Chondrocyte (in vitro differentiated cells): ENCODE results near the gene PAX4. TPM values are rescaled to one million over a fixed set of nuclear protein-coding genes. Genes with fewer than 3 reads are reported as not detected.

Experiments used
- DNase-seq: peaks from one replicate; pipeline ENCODE4 v3.0.0; 2021; ENCODE audit warnings: mixed read lengths, low spot score
- H3K27ac Mint-ChIP-seq: one replicate; pipeline ENCODE4 v1.8.0; 2021; ENCODE audit warnings: mild to moderate bottlenecking, moderate library complexity, mixed read lengths; ENCODE audit not compliant: unreplicated experiment
- H3K27me3 Mint-ChIP-seq: 2 replicates; pipeline ENCODE4 v1.8.0; 2021; ENCODE audit warnings: low read depth, mixed read lengths
- H3K36me3 Mint-ChIP-seq: 2 replicates; pipeline ENCODE4 v1.8.0; 2021; ENCODE audit warnings: low read depth, mixed read lengths
- H3K4me1 Mint-ChIP-seq: 2 replicates; pipeline ENCODE4 v1.8.0; 2021; ENCODE audit warnings: low read depth, mild to moderate bottlenecking, mixed read lengths
- H3K4me3 Mint-ChIP-seq: one replicate; pipeline ENCODE4 v1.8.0; 2021; ENCODE audit warnings: mild to moderate bottlenecking, moderate library complexity, mixed read lengths; ENCODE audit not compliant: unreplicated experiment
- H3K9me3 Mint-ChIP-seq: 2 replicates; pipeline ENCODE4 v1.8.0; 2021; ENCODE audit warnings: low read depth, mixed read lengths
- CTCF ChIP-seq: fragments of 200-600 bp; sonication (generic); IDR thresholded peaks from 2 replicates; pipeline ENCODE4 v1.5.0; 2021; ENCODE audit warnings: antibody characterized with exemption, mild to moderate bottlenecking, moderate library complexity
- total RNA-seq: library from RNA; stranded (reverse); gene quantifications from 3 replicates; pipeline ENCODE4 v1.2.1, GENCODE V29; 2021

The PAX4 gene
- total RNA-seq, 1 donor from 2014 or later = not detected

- Mint-ChIP-seq H3K4me3 (no peak overlapping the region), H3K27me3 (peaks cover 22% of the 10 kb centered on the region), H3K9me3 (peaks cover 12% of the 10 kb centered on the region), H3K4me1 (no peaks in the 10 kb centered on the region), H3K36me3 (peaks cover 2% of the 10 kb centered on the region), H3K27ac (no peak overlapping the region)
- no peak for TF ChIP-seq CTCF
- DNase-seq = no peak
Measured at GRCh38 chr7:127600885-127601284, 17.1 kb downstream of the PAX4 start.

- peak; percentile 36 for TF ChIP-seq CTCF
- no peak for DNase-seq
- H3K27me3 Mint-ChIP-seq = peaks cover 25% of the 10 kb centered on the region
Measured at GRCh38 chr7:127598318-127598717, 19.6 kb downstream of the PAX4 start.

GRCh38 chr7:127595737-127596136 is 22.2 kb downstream of the PAX4 start:
- H3K27me3 Mint-ChIP-seq = peaks cover 16% of the 10 kb centered on the region

More at GRCh38 chr7:127598318-127598717, 19.6 kb downstream of the PAX4 start:
- Mint-ChIP-seq H3K4me3 (no peak overlapping the region), H3K36me3 (no peaks in the 10 kb centered on the region), H3K4me1 (no peaks in the 10 kb centered on the region), H3K27ac (no peak overlapping the region), H3K9me3 (no peaks in the 10 kb centered on the region)

GRCh38 chr7:127594490-127594889 is 23.5 kb downstream of the PAX4 start:
- Mint-ChIP-seq H3K27ac (no peak overlapping the region), H3K36me3 (peaks cover 12% of the 10 kb centered on the region), H3K4me1 (peaks cover 6% of the 10 kb centered on the region), H3K4me3 (no peak overlapping the region), H3K9me3 (no peaks in the 10 kb centered on the region), H3K27me3 (peaks cover 10% of the 10 kb centered on the region)
- TF ChIP-seq CTCF = no peak
- DNase-seq = no peak

More at GRCh38 chr7:127595737-127596136, 22.2 kb downstream of the PAX4 start:
- DNase-seq = no peak
- Mint-ChIP-seq H3K36me3 (peaks cover 10% of the 10 kb centered on the region), H3K9me3 (no peaks in the 10 kb centered on the region), H3K27ac (no peak overlapping the region), H3K4me3 (no peak overlapping the region), H3K4me1 (no peaks in the 10 kb centered on the region)
- no peak for TF ChIP-seq CTCF

GRCh38 chr7:127592550-127592949 is 25.4 kb downstream of the PAX4 start:
- Mint-ChIP-seq H3K9me3 (no peaks in the 10 kb centered on the region), H3K4me1 (peaks cover 17% of the 10 kb centered on the region), H3K4me3 (no peak overlapping the region), H3K27ac (no peak overlapping the region), H3K27me3 (peaks cover 7% of the 10 kb centered on the region), H3K36me3 (peaks cover 12% of the 10 kb centered on the region)
- no peak for DNase-seq
- TF ChIP-seq CTCF = no peak
